Activated CD4-positive, alpha-beta T cell treated with anti-CD3 and anti-CD28 coated beads, Interleukin-2, amount 50 U/mL, for 16 hours (primary cell): ENCODE data around the gene MRPL2.

ENCODE experiments used
- DNase-seq: peaks from one replicate; pipeline ENCODE4 v3.0.0-alpha.2; 2020

The MRPL2 gene

GRCh38 chr6:43016943-43017334, 42.3 kb downstream of the MRPL2 start:
- no peak for DNase-seq

- DNase-seq: no peak
These were observed 42.9 kb downstream of the MRPL2 start for GRCh38 chr6:43016176-43016942.

- DNase-seq: no peak
These were observed 44.8 kb downstream of the MRPL2 start for GRCh38 chr6:43014434-43014909.

- DNase-seq: peak; percentile 100
These were observed 45.3 kb downstream of the MRPL2 start, which contains the start of the genes KLHDC3 and MEA1 for GRCh38 chr6:43013843-43014433. KLHDC3 (plus strand) TSS chr6:43014249; CDS start chr6:43017193, 2,944 bp downstream. MEA1 (minus strand) TSS chr6:43013946; CDS start chr6:43013813, 133 bp downstream.

- DNase-seq: peak; percentile 7
These were observed 46.0 kb downstream of the MRPL2 start for GRCh38 chr6:43013097-43013842.

- DNase-seq: no peak
These were observed 46.9 kb downstream of the MRPL2 start for GRCh38 chr6:43012364-43012763.

- no peak for DNase-seq
These were observed 48.0 kb downstream of the MRPL2 start for GRCh38 chr6:43011207-43011606.

GRCh38 chr6:43009124-43009523, 50.1 kb downstream of the MRPL2 start:
- DNase-seq: peak; percentile 35

- DNase-seq: no peak
These were observed 52.1 kb downstream of the MRPL2 start for GRCh38 chr6:43007126-43007525.

- no peak for DNase-seq
These were observed 53.0 kb downstream of the MRPL2 start for GRCh38 chr6:43006251-43006650.

- DNase-seq: no peak
These were observed 53.4 kb downstream of the MRPL2 start for GRCh38 chr6:43005844-43006243.
